HG02610 (cell line): ENCODE data around the gene KIF1A.

Experiments
- ATAC-seq: cut with Tn5 transposase; IDR thresholded peaks from one replicate; pipeline ENCODE4 v1.9.1; 2021; ENCODE audit warnings: mild to moderate bottlenecking, moderate library complexity; ENCODE audit not compliant: unreplicated experiment

The KIF1A gene

GRCh38 chr2:240819858-240820606, at the start of gene KIF1A:
Gene KIF1A, minus strand, starts transcription at chr2:240820219. Its CDS starts 22,467 bp downstream, at chr2:240797752.
- ATAC-seq = no peak

- ATAC-seq = no peak
Measured at GRCh38 chr2:240869109-240869955, 49.3 kb upstream of the KIF1A start.

GRCh38 chr2:240868286-240869108, 48.5 kb upstream of the KIF1A start, which contains the start of gene AGXT:
Gene AGXT, plus strand, starts transcription at chr2:240868824. Its CDS starts 42 bp downstream, at chr2:240868866.
- no peak for ATAC-seq

- no peak for ATAC-seq
Measured at GRCh38 chr2:240865391-240865790, 45.4 kb upstream of the KIF1A start.

- no peak for ATAC-seq
Measured at GRCh38 chr2:240864475-240864874, 44.5 kb upstream of the KIF1A start.

GRCh38 chr2:240861547-240861946, 41.5 kb upstream of the KIF1A start:
- ATAC-seq = no peak

GRCh38 chr2:240858871-240859270, 38.9 kb upstream of the KIF1A start:
- no peak for ATAC-seq

GRCh38 chr2:240858321-240858720, 38.3 kb upstream of the KIF1A start:
- no peak for ATAC-seq

GRCh38 chr2:240857039-240858008, 37.3 kb upstream of the KIF1A start:
- no peak for ATAC-seq

- no peak for ATAC-seq
Measured at GRCh38 chr2:240856151-240856980, 36.3 kb upstream of the KIF1A start.

GRCh38 chr2:240855670-240856069, 35.7 kb upstream of the KIF1A start:
- ATAC-seq = no peak

GRCh38 chr2:240852671-240853314, 32.8 kb upstream of the KIF1A start:
- no peak for ATAC-seq

- ATAC-seq = no peak
Measured at GRCh38 chr2:240851078-240851991, 31.3 kb upstream of the KIF1A start.

GRCh38 chr2:240850756-240851077, 30.7 kb upstream of the KIF1A start:
- ATAC-seq = no peak

GRCh38 chr2:240850026-240850425, 30.0 kb upstream of the KIF1A start:
- no peak for ATAC-seq

GRCh38 chr2:240848900-240849680, 29.1 kb upstream of the KIF1A start:
- no peak for ATAC-seq

GRCh38 chr2:240847817-240848216, 27.8 kb upstream of the KIF1A start:
- ATAC-seq = no peak
